Amniotic stem cell (primary cell): ENCODE results near the gene THSD7A.

Source experiments
- DNase-seq: peaks from one replicate; lab custom pipeline; 2025; lab: John Stamatoyannopoulos, UW

THSD7A gene

GRCh38 chr7:11517853-11518252, 314.1 kb downstream of the THSD7A start:
- no peak for DNase-seq

GRCh38 chr7:11516328-11516727, 315.7 kb downstream of the THSD7A start:
- no peak for DNase-seq

GRCh38 chr7:11513460-11513859, 318.5 kb downstream of the THSD7A start:
- DNase-seq = no peak

GRCh38 chr7:11507929-11508328, 324.1 kb downstream of the THSD7A start:
- no peak for DNase-seq

GRCh38 chr7:11506417-11506816, 325.6 kb downstream of the THSD7A start:
- DNase-seq = no peak

- no peak for DNase-seq
Observed at GRCh38 chr7:11505471-11505985, 326.5 kb downstream of the THSD7A start.

GRCh38 chr7:11492307-11492706, 339.7 kb downstream of the THSD7A start:
- DNase-seq = no peak

- DNase-seq = no peak
Observed at GRCh38 chr7:11491811-11492210, 340.2 kb downstream of the THSD7A start.

GRCh38 chr7:11489280-11489679, 342.7 kb downstream of the THSD7A start:
- no peak for DNase-seq

- no peak for DNase-seq
Observed at GRCh38 chr7:11486271-11486670, 345.7 kb downstream of the THSD7A start.

- DNase-seq = no peak
Observed at GRCh38 chr7:11485636-11486035, 346.4 kb downstream of the THSD7A start.

GRCh38 chr7:11480143-11480542, 351.9 kb downstream of the THSD7A start:
- DNase-seq = no peak

- DNase-seq = no peak
Observed at GRCh38 chr7:11478882-11479281, 353.1 kb downstream of the THSD7A start.

GRCh38 chr7:11478426-11478825, 353.6 kb downstream of the THSD7A start:
- DNase-seq = no peak

GRCh38 chr7:11474902-11475585, 357.0 kb downstream of the THSD7A start:
- no peak for DNase-seq

GRCh38 chr7:11473807-11474424, 358.1 kb downstream of the THSD7A start:
- no peak for DNase-seq

- no peak for DNase-seq
Observed at GRCh38 chr7:11473220-11473619, 358.8 kb downstream of the THSD7A start.

GRCh38 chr7:11472646-11473045, 359.4 kb downstream of the THSD7A start:
- no peak for DNase-seq

GRCh38 chr7:11471255-11471654, 360.7 kb downstream of the THSD7A start:
- no peak for DNase-seq

- DNase-seq = no peak
Observed at GRCh38 chr7:11469028-11469745, 362.8 kb downstream of the THSD7A start.

GRCh38 chr7:11466517-11467105, 365.4 kb downstream of the THSD7A start:
- no peak for DNase-seq

- no peak for DNase-seq
Observed at GRCh38 chr7:11464624-11465023, 367.4 kb downstream of the THSD7A start.

GRCh38 chr7:11461946-11462345, 370.1 kb downstream of the THSD7A start:
- no peak for DNase-seq
